GM12801 (cell line): ENCODE results near the gene ALDH6A1.

Experiments
- CTCF ChIP-seq: IDR thresholded peaks from one replicate; pipeline ENCODE4 v1.5.1; 2011; ENCODE audit warnings: control low read depth; ENCODE audit not compliant: insufficient read length; ENCODE audit errors: extremely low read depth

ALDH6A1 gene

GRCh38 chr14:74064883-74065282 lies 19.4 kb downstream of the ALDH6A1 start:
- no peak for TF ChIP-seq CTCF

- TF ChIP-seq CTCF, result no peak
Measured at GRCh38 chr14:74064426-74064825, 19.8 kb downstream of the ALDH6A1 start.

GRCh38 chr14:74062809-74063150 lies 21.5 kb downstream of the ALDH6A1 start:
- no peak for TF ChIP-seq CTCF

- TF ChIP-seq CTCF, result no peak
Measured at GRCh38 chr14:74049876-74050495, 34.3 kb downstream of the ALDH6A1 start.

GRCh38 chr14:74048281-74048680 lies 36.0 kb downstream of the ALDH6A1 start:
- TF ChIP-seq CTCF, result no peak

GRCh38 chr14:74045522-74045921 lies 38.7 kb downstream of the ALDH6A1 start:
- no peak for TF ChIP-seq CTCF

GRCh38 chr14:74042296-74042695 lies 42.0 kb downstream of the ALDH6A1 start:
- no peak for TF ChIP-seq CTCF
